HFFc6 (cell line): ENCODE data around the gene LAMA5. TPM values are rescaled to one million over a fixed set of nuclear protein-coding genes. Genes with fewer than 3 reads are reported as not detected.

ENCODE experiments used
- DNase-seq: peaks from one replicate; pipeline ENCODE4 v3.0.0-alpha.2; 2018
- H3K27ac Mint-ChIP-seq: 2 replicates; pipeline ENCODE4 v1.8.0; 2020; ENCODE audit warnings: mild to moderate bottlenecking, mixed read lengths
- H3K27me3 Mint-ChIP-seq: 2 replicates; pipeline ENCODE4 v1.8.0; 2021; ENCODE audit warnings: mild to moderate bottlenecking, moderate library complexity, mixed read lengths; ENCODE audit not compliant: insufficient read depth
- H3K36me3 Mint-ChIP-seq: 2 replicates; pipeline ENCODE4 v1.8.0; 2021; ENCODE audit warnings: low read depth, mixed read lengths
- H3K4me1 Mint-ChIP-seq: 2 replicates; pipeline ENCODE4 v1.8.0; 2020; ENCODE audit warnings: low read depth, mixed read lengths
- H3K4me3 Mint-ChIP-seq: 2 replicates; pipeline ENCODE4 v1.8.0; 2020; ENCODE audit warnings: mild to moderate bottlenecking, moderate library complexity, mixed read lengths
- H3K9me3 Mint-ChIP-seq: 2 replicates; pipeline ENCODE4 v1.8.0; 2020; ENCODE audit warnings: mild to moderate bottlenecking, mixed read lengths
- total RNA-seq, 6 experiments: library from RNA; stranded (reverse); fragmentation: NEBNext Ultra II Directional; extraction: Animal tissue kit (Norgen Biotek cat#: 25700); gene quantifications; 2 replicates in 1 of 6; 3 replicates in 5 of 6; pipeline ENCODE4 v1.2.3, GENCODE V29; 2021
- TF ChIP-seq, protein P1 (sequence below): fragments of 200-600 bp; sonication (generic); IDR thresholded peaks from 2 replicates; pipeline ENCODE4 v1.5.0; 2021; ENCODE audit warnings: antibody characterized with exemption, mild to moderate bottlenecking

LAMA5 gene
- total RNA-seq, 6 experiments from 2014 or later = 1.2 to 2.4 (median 1.5) TPM

DNA sequence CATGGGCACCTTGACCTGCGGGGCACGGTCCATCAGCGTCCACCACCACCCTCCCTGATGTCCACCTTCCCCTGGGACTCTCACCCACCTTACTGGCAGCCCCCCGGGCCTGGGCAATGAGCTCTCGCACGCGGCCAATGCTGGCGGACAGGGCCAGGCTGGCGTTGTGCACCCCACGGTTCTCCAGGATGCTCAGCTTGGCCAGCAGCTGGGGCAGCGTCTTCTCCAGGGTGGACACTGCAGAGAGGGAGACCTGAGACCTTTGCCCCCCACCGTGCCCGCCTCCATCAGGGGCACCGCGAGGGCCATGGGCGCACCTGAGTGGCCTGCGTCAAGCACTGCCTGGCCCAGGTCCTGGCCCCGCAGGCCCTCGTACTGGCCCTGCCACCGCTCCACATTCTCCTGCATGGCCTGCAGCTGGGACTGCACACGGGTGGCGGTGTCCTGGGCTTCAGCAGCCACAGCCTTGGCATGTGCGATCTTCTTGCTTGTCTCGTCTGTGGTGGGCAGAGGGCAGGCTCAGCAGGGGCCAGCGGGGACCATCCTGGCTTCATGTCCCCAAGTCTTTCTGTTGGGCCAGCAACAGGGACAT is 52.3 kb downstream of the LAMA5 start:
- Mint-ChIP-seq H3K9me3 (peaks cover 2% of the 10 kb centered on the region; the same call in 1 of the 2 replicates), H3K4me1 (no peaks in the 10 kb centered on the region), H3K27me3 (peaks cover 2% of the 10 kb centered on the region; the same call in 1 of the 2 replicates), H3K36me3 (no peaks in the 10 kb centered on the region), H3K4me3 (no peak overlapping the region), H3K27ac (no peak overlapping the region)
- TF ChIP-seq, protein P1, sequence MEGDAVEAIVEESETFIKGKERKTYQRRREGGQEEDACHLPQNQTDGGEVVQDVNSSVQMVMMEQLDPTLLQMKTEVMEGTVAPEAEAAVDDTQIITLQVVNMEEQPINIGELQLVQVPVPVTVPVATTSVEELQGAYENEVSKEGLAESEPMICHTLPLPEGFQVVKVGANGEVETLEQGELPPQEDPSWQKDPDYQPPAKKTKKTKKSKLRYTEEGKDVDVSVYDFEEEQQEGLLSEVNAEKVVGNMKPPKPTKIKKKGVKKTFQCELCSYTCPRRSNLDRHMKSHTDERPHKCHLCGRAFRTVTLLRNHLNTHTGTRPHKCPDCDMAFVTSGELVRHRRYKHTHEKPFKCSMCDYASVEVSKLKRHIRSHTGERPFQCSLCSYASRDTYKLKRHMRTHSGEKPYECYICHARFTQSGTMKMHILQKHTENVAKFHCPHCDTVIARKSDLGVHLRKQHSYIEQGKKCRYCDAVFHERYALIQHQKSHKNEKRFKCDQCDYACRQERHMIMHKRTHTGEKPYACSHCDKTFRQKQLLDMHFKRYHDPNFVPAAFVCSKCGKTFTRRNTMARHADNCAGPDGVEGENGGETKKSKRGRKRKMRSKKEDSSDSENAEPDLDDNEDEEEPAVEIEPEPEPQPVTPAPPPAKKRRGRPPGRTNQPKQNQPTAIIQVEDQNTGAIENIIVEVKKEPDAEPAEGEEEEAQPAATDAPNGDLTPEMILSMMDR = no peak
- DNase-seq = no peak

GRCh38 chr20:62314339-62314638 is 52.8 kb downstream of the LAMA5 start:
- Mint-ChIP-seq H3K27me3 (peaks cover 1% of the 10 kb centered on the region; the same call in 1 of the 2 replicates), H3K4me3 (no peak overlapping the region), H3K4me1 (no peaks in the 10 kb centered on the region), H3K36me3 (no peaks in the 10 kb centered on the region), H3K27ac (no peak overlapping the region), H3K9me3 (no peaks in the 10 kb centered on the region)
- TF ChIP-seq, protein P1 = no peak
- no peak for DNase-seq

DNA sequence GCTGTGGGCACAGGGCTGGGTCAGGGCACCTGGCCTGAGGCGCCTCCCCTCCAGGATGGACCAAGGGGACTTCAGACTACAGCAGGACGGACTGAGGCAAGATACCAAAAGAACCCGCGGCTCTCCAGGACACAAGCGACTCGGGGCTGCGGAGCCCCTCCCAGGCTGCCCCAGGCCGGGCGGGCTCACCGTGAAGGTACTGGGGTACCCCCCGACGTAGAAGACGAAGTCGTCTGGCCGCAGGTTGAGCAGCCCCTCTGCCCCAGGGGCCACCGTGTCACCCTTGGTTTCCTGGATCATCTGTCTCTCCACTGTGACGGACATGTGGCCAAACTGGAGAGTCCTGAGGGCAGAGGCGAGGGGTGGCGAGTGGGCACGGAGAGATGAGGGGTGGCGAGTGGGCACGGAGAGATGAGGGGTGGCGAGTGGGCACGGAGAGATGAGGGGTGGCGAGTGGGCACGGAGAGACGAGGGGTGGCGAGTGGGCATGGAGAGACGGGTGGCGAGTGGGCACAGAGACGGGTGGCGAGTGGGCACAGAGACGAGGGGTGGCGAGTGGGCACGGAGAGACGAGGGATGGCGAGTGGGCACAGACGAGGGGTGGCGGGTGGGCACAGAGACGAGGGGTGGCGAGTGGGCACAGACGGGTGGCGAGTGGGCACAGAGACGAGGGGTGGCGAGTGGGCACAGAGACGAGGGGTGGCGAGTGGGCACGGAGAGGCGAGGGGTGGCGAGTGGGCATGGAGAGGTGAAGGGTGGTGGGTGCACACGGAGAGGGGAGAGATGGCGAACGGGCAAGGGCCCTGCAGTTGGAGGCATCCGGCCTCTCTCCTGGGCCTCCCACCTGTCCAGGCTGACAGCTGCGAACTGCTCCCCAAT is 53.4 kb downstream of the LAMA5 start:
- Mint-ChIP-seq H3K4me1 (no peaks in the 10 kb centered on the region), H3K4me3 (no peak overlapping the region), H3K27me3 (no peaks in the 10 kb centered on the region), H3K9me3 (no peaks in the 10 kb centered on the region), H3K36me3 (no peaks in the 10 kb centered on the region), H3K27ac (no peak overlapping the region)
- DNase-seq = no peak
- TF ChIP-seq, protein P1 = no peak

GRCh38 chr20:62313021-62313420 is 54.1 kb downstream of the LAMA5 start:
- no peaks in the 10 kb centered on the region for H3K9me3 Mint-ChIP-seq
- H3K27me3 Mint-ChIP-seq = no peaks in the 10 kb centered on the region
- H3K4me3 Mint-ChIP-seq = no peak overlapping the region
- H3K27ac Mint-ChIP-seq = no peak overlapping the region
- DNase-seq = no peak
- TF ChIP-seq, protein P1 = no peak
- no peaks in the 10 kb centered on the region for H3K4me1 Mint-ChIP-seq
- H3K36me3 Mint-ChIP-seq = no peaks in the 10 kb centered on the region

GRCh38 chr20:62312662-62312977 is 54.5 kb downstream of the LAMA5 start:
- H3K36me3 Mint-ChIP-seq = no peaks in the 10 kb centered on the region
- H3K27ac Mint-ChIP-seq = no peak overlapping the region
- no peaks in the 10 kb centered on the region for H3K4me1 Mint-ChIP-seq
- H3K27me3 Mint-ChIP-seq = no peaks in the 10 kb centered on the region
- DNase-seq = no peak
- TF ChIP-seq, protein P1 = no peak
- H3K9me3 Mint-ChIP-seq = no peaks in the 10 kb centered on the region
- H3K4me3 Mint-ChIP-seq = no peak overlapping the region
